H1 (cell line): Measurements from ENCODE around the gene WBP1L. TPM values are rescaled to one million over a fixed set of nuclear protein-coding genes. Genes with fewer than 3 reads are reported as not detected.

Source experiments
- CHD1 ChIP-seq: IDR thresholded peaks from 2 replicates; pipeline ENCODE4 v1.6.1; 2012; ENCODE audit warnings: low read depth, low read length, improper control_type of control experiment
- EZH2 ChIP-seq: fragments of 200-600 bp; sonication (generic); IDR thresholded peaks from 2 replicates; pipeline ENCODE4 v1.7.1; 2012; ENCODE audit warnings: low read depth, mild to moderate bottlenecking, moderate library complexity, low read length, inconsistent platforms; ENCODE audit not compliant: severe bottlenecking
- KDM5A ChIP-seq: fragments of 200-600 bp; IDR thresholded peaks from 2 replicates; pipeline ENCODE4 v1.7.1; 2012; ENCODE audit warnings: mild to moderate bottlenecking, low read length, inconsistent platforms, mixed read lengths
- polyA plus RNA-seq, 7 experiments: library from polyadenylated mRNA; depleted of rRNA in 3 of 7; stranded (reverse) in 5 of 7; unstranded in 2 of 7; fragments of >200 nt in 5 of 7; fragments of 200-250 nt in 2 of 7; gene quantifications; 1 replicate in 5 of 7; 2 replicates in 1 of 7; 4 replicates in 1 of 7; pipeline versions ENCODE4 v1.2.1 to v1.2.3, GENCODE V29; 2011 to 2013; ENCODE audit warnings: missing spikeins in 2 of 7, mixed read lengths in 2 of 7
- total RNA-seq: library from RNA; stranded (reverse); fragmentation: NEBNext Ultra II Directional; extraction: Animal tissue kit (Norgen Biotek cat#: 25700); gene quantifications from 2 replicates; pipeline ENCODE4 v1.2.1, GENCODE V29; 2021

The WBP1L gene
- total and polyA plus RNA-seq, 2 of the 8 experiments (the other 6 are each of a cell fraction or from before 2014, with no cell fraction given), result 26.6 to 29.9 TPM

DNA sequence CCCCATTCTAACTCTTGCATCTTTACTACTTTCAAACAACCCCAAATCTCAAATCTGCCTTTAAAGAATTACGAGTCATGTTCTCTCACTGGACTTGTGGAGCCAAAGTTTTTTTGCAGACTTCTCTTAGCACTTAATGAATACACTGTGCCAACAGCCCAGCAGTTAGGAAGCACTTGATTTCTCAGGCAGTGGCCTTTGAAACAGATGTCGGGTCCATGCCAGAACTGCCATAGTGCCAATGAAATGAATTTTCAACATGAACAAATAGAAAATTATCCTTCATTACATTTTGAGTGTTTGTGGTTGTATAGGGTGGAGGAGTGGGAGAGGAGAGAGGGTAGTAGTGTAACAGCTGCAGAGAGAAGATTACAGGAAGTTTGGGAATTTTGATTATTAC lies 116.2 kb downstream of the WBP1L start (continued):
- no peak for TF ChIP-seq CHD1
- no peak for TF ChIP-seq KDM5A
- TF ChIP-seq EZH2, result no peak
